OCI-LY7 (cell line): Measurements from ENCODE around the gene KLF13.

Source experiments
- CTCF ChIP-seq: fragments of 200-600 bp; sonication (generic); conservative IDR thresholded peaks from 2 replicates; pipeline ENCODE4 v1.5.1; 2014; ENCODE audit warnings: mild to moderate bottlenecking, antibody characterized with exemption, low read length, moderate library complexity, mixed read lengths
- EZH2phosphoT487 ChIP-seq: fragments of 200-600 bp; sonication (generic); IDR thresholded peaks from 2 replicates; pipeline ENCODE4 v1.6.1; 2018; ENCODE audit warnings: low read depth, borderline replicate concordance, mild to moderate bottlenecking, mixed run types, antibody characterized with exemption, low read length, moderate library complexity, mixed read lengths

- TF ChIP-seq CTCF (no peak), EZH2phosphoT487 (no peak)
These were observed 76.5 kb downstream of the KLF13 start for GRCh38 chr15:31403096-31403495.
